Measurements from ENCODE around the gene DCAF11.

The DCAF11 gene

DNA sequence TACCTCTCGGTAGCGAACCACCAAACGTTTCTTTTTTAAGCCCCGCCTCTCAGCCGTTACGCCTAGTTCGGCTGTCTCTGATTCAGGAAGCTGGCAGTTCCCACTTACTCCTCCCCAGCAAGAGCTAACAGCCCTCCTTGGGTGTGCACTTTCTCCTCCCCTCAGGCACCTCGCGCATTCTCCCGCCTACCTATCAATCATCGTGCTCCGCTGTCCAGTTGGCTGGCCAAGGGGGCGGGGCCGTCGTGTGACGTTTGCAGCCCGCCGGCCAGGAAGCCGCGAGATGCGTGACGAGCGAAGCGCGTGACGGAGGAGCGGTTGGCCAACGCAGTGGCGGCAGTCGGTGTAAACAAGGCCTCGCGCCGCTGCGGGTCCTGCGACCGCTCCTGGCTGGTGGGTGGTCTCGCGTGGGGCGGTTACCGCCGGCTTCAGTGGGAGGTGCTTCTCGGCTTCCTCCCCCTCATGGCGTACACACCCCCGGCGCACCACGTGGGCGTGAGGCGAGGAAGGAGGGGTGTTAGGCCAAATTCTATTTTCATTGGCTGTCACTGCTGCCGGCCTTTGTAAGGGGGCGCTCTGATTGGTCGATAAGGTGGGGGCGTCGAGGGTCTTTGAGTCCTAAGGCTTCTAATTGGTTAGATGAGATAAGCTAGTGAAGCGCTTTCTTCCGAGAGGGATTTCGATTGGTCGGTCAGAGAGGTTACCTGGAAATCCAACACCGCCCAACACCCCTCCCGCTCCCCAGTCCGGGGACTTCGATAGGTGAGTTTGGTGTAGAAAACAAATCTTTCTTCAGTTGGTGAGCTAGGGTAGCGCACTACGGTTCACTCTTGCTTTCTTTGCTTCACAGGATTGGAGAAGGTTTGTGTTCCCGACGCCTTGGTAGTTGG is at the start of gene DCAF11, which contains the start of gene NRL:
DCAF11 (plus strand) TSS at position 246 of the 890 bp plus-strand sequence. CDS start 818 bp downstream, outside the sequence.
NRL (minus strand) TSS at position 418 of the 890 bp plus-strand sequence. CDS start 32,101 bp downstream, outside the sequence.
- in situ Hi-C loops (cut with MboI; ENCODE audit: low sequenced_read_pairs): no loop called here

- in situ Hi-C loops (cut with MboI; ENCODE audit: low sequenced_read_pairs): no loop called here
Observed at GRCh38 chr14:24064856-24065255, 49.7 kb upstream of the DCAF11 start.

DNA sequence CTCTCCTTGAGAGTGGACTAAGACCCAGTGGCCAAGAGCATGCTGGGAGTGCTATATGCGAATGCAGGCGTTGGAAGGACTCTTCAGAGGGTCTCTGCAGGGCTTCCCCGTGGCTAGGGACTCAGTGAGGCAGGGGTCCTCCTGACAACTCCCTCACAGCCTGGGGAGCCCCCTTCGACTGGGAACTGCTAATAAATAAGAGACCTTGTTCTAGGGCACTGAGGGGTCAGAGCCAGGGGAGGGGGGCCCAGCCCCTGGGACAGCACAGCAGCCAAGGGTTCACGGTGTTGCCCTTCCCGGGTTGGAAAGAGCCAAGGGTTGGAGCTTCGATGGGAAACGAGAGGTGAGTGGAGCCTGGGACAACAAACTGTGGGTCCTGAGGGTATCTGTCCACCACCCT is 49.2 kb upstream of the DCAF11 start:
- in situ Hi-C loops (cut with MboI; ENCODE audit: low sequenced_read_pairs): no loop called here

DNA sequence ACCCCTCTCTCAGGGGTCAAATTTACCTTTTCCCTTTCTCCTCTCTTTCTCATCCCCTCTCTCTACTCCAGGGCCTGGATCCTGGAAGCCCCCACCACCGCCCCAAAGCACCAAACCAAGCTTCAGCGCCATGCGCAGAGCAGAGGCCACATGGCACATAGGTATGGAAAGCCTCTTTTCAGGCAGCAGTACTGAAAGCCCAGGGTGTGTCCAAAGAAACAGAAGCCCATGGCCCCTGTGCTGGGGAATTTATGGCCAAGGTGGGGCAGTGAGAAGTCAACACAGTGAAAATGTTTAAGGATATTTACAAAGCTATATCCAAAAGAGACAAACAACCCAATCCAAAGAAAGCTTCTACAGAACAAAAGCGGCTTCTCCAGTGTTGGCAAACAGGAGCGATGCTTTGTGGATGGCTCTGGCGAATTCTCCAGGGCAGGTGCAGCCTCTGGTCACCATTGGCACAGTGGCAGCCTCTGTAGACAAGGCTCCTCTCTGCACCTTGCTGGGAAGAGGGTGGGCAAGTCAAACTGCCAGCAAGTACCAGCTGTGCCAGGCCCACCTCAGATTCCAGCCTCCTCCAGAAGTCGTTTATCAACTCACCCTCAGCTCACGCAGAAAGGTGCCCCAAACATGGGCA is 48.0 kb upstream of the DCAF11 start:
- in situ Hi-C loops (cut with MboI; ENCODE audit: low sequenced_read_pairs): no loop called here

GRCh38 chr14:24067133-24068082 is 47.2 kb upstream of the DCAF11 start:
- in situ Hi-C loops (cut with MboI; ENCODE audit: low sequenced_read_pairs): no loop called here

DNA sequence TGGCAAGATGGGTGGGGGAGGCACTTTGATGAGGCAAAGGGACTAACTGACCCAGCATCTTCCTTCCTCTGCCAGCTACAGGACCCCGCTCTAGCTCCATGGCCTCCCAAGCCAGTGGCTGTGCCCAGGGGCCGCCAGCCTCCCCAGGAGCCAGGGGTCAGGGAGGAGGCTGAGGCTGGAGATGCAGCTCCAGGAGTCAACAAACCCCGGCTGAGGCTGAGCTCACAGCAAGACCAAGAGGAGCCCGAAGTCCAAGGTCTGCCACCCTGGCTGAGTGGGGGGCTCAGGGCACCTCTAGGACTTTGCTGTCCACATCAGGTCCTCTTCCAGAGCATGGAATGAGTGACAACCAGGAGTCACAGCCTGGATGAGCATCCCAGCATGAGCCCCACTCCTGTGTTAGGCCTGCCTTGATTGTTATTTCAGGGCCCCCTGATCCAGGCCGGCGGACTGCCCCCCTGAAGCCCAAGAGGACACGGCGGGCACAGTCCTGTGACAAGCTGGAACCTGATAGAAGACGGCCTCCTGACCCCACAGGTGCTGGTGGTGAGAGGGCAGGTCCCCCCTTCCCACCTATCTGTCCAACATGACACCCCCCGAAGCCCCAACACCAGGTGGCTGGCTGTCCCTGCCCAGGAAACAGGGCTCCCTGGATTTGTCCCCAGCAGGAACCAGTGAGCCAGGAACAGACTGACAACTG is 45.7 kb upstream of the DCAF11 start:
- in situ Hi-C loops (cut with MboI; ENCODE audit: low sequenced_read_pairs): no loop called here

DNA sequence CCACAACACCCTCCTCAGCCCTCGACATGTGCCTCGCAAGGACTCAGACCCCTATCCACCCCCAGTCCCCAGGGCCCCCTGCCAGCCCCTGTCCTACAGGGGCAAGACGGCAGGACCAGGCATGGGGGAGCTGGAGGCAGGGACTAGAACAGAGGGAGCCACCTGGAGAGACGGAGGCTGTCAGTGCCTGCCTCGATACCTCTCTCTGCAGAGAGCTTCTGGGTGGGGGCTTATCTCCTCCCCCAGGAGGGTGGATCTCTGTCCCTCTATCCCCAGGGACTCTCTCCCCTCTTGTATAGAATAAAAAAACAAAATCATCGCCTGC is 45.2 kb upstream of the DCAF11 start:
- in situ Hi-C loops (cut with MboI; ENCODE audit: low sequenced_read_pairs): no loop called here

GRCh38 chr14:24070285-24071143 is 44.1 kb upstream of the DCAF11 start:
- in situ Hi-C loops (cut with MboI; ENCODE audit: low sequenced_read_pairs): no loop called here

GRCh38 chr14:24071144-24071697 is 43.4 kb upstream of the DCAF11 start, which contains the start of gene CPNE6:
TSS of gene CPNE6 (plus strand) at chr14:24071562. CDS start at chr14:24072937, 1,375 bp downstream.
- in situ Hi-C loops (cut with MboI; ENCODE audit: low sequenced_read_pairs): no loop called here

DNA sequence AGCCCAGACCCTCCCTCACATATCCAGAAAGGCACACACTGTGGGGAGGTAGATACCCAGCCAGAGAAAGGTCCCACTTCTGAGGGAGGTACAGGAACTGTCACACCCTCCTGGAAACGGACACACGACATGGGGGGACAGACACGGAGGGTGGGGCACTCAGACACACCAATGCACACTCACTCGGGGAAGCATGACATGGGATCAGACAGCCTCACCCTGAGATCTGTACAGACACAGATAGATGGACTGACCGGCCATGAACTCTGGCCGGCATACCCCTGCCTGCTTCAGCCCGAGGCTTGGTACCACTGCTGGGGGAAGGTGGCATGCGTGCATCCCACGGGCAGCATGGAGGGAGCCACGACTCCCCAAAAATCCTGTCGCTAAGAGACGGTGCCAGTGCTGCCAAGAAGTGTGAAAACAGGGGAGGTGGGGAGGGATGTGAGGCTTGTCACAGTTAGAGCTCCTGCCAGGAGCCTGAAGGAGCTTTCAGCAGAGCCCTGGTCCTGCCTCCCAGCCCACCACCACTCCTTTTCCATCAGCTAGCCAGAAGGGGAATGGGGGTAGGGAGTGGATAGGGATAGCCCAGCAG is 42.6 kb upstream of the DCAF11 start:
- in situ Hi-C loops (cut with MboI; ENCODE audit: low sequenced_read_pairs): no loop called here

GRCh38 chr14:24072436-24072835 is 42.1 kb upstream of the DCAF11 start:
- in situ Hi-C loops (cut with MboI; ENCODE audit: low sequenced_read_pairs): no loop called here

DNA sequence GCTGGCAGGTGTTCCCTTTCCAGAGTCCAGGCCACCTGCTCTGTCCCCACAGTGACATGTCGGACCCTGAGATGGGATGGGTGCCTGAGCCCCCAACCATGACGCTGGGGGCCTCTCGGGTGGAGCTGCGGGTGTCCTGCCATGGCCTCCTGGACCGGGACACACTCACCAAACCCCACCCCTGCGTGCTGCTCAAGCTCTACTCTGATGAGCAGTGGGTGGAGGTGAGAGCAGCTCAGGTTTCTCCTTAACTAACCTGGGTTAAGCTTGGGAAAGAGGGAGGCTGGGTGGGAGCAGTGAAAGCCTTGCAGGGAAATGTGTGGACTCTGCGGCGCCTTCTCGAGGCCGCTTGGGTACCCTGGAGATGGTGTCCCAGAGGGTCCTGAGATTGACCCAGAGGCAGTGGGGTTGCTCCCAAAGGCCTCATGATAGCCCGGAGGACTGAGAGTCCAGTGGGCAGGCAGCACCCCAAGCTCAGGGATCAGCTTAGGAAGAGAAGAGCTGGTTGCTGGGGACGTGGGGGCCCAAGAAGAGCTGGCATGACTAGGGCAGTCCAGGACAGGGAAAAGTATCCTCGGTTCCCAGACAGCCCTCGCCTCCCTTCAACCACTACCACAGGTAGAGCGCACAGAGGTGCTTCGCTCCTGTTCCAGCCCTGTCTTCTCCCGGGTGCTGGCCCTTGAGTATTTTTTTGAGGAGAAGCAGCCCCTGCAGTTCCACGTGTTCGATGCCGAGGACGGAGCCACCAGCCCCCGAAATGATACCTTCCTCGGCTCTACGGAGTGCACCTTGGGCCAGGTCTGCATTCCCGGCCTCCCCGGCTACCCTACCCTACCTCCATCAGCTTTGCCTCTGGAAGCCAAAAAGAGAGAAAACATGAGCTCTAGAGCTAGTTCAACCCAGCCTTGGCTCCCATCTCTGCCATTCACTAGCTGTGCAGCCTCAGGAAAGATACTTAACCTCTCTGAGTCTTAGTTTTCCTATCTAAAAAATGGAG is 41.4 kb upstream of the DCAF11 start:
- in situ Hi-C loops (cut with MboI; ENCODE audit: low sequenced_read_pairs): no loop called here

- in situ Hi-C loops (cut with MboI; ENCODE audit: low sequenced_read_pairs): no loop called here
Observed at GRCh38 chr14:24074625-24075484, 39.7 kb upstream of the DCAF11 start.

- in situ Hi-C loops (cut with MboI; ENCODE audit: low sequenced_read_pairs): no loop called here
Observed at GRCh38 chr14:24075485-24076301, 38.9 kb upstream of the DCAF11 start.

DNA sequence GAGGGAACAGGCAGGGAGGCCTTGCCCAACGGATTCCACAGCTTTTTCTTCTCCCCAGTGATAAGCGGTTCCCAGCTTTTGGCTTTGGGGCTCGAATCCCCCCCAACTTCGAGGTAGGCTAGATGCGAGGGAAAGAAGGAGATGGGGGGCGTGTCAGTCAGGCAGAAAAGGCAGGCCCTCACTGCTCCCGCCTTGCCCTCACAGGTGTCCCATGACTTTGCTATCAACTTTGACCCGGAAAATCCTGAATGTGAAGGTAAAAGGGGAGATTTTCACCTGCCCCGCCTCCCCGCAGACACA is 38.3 kb upstream of the DCAF11 start:
- in situ Hi-C loops (cut with MboI; ENCODE audit: low sequenced_read_pairs): no loop called here

DNA sequence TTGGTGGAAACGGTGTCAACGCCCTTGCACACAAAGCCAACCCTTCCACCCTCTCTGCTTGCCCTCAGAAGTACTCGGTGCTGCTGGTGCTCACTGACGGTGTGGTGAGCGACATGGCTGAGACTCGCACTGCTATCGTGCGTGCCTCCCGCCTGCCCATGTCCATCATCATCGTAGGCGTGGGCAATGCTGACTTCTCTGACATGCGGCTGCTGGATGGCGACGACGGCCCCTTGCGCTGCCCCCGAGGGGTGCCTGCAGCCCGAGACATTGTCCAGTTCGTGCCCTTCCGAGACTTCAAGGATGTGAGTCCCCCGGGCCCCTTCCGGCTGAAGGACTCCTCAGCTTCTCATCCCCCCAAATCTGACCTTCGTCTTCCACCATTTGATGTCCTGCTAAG is 37.5 kb upstream of the DCAF11 start:
- in situ Hi-C loops (cut with MboI; ENCODE audit: low sequenced_read_pairs): no loop called here

Measured in hTERT RPE-1 (cell line).